HepG2 (cell line): Measurements from ENCODE around the gene SIGLEC9. TPM values are rescaled to one million over a fixed set of nuclear protein-coding genes. Genes with fewer than 3 reads are reported as not detected.

ENCODE experiments used
- ATAC-seq: fragments of 200-7000 bp; cut with Tn5 transposase; 3 replicates; pipeline ENCODE4 v1.9.1; 2020; ENCODE audit warnings: mild to moderate bottlenecking, moderate library complexity
- BruUV-seq: library from RNA; stranded (reverse); fragments of 400-500 nt; replicated peaks from 2 replicates; lab custom pipeline; 2021; lab: Mats Ljungman, UMichigan
- CTCF ChIA-PET: fragments of 300-600 bp; formaldehyde crosslinking; extraction: SDS; loops from one replicate; lab custom pipeline; 2021; ENCODE audit warnings: low total read pairs, inconsistent platforms, low intra/inter-chr PET ratio; lab: Yijun Ruan, JAX
- POLR2A ChIA-PET: fragments of 350-600 bp; sonication (Branson Sonifier 250); formaldehyde crosslinking; loops from one replicate; lab custom pipeline; 2020; ENCODE audit warnings: antibody characterized with exemption, inconsistent platforms; lab: Yijun Ruan, JAX
- DNase-seq: peaks from one replicate; pipeline ENCODE4 v3.0.0-alpha.2; 2015; ENCODE audit warnings: low spot score
- FAIRE-seq: peaks from 3 replicates; lab custom pipeline; 2011; peaks lifted over from hg19 to GRCh38; lab: Jason Lieb, UNC
- H2AFZ ChIP-seq: one replicate; pipeline ENCODE4 v1.6.1; 2011; ENCODE audit warnings: low read length, inconsistent platforms
- H3K27ac ChIP-seq: fragments of 300-600 bp; 3 replicates; pipeline ENCODE4 v1.8.0; 2011; ENCODE audit warnings: mixed run types, mild to moderate bottlenecking, mixed read lengths, low read length, inconsistent platforms; ENCODE audit not compliant: insufficient read depth; ENCODE audit errors: extremely low read length
- H3K27me3 ChIP-seq, 2 experiments: fragments of 200-600 bp in 1 of 2; 2 replicates in 1 of 2; 3 replicates in 1 of 2; pipeline versions ENCODE4 v1.6.0 to v1.8.0; 2011; ENCODE audit warnings: low read length in 2 of 2, mild to moderate bottlenecking in 2 of 2, moderate library complexity in 2 of 2, inconsistent platforms in 1 of 2; ENCODE audit not compliant: insufficient read depth in 2 of 2, control insufficient read depth in 1 of 2
- H3K36me3 ChIP-seq, 2 experiments: fragments of 200-600 bp in 1 of 2; replicated peaks in 1 of 2; 2 replicates in 1 of 2; 3 replicates in 1 of 2; pipeline versions ENCODE4 v1.5.1 to v1.8.0; 2011; ENCODE audit warnings: low read length in 2 of 2, inconsistent platforms in 1 of 2; ENCODE audit not compliant: insufficient read depth in 2 of 2, control insufficient read depth in 1 of 2
- H3K4me1 ChIP-seq: 2 replicates; pipeline ENCODE4 v1.5.1; 2012; ENCODE audit warnings: low read length, inconsistent platforms; ENCODE audit not compliant: insufficient read depth
- H3K4me2 ChIP-seq: 2 replicates; pipeline ENCODE4 v1.6.0; 2011; ENCODE audit warnings: low read depth, low read length, inconsistent platforms
- H3K4me3 ChIP-seq, 3 experiments: fragments of 200-600 bp in 1 of 3; sonication (generic), shearing (Covaris generic) in 1 of 3; replicated peaks in 1 of 3; 2 replicates each; pipeline ENCODE4 v1.5.1; 2011 to 2016; ENCODE audit warnings: low read length in 3 of 3, inconsistent platforms in 2 of 3, low read depth in 2 of 3, mild to moderate bottlenecking in 2 of 3, control low read depth in 1 of 3, mixed read lengths in 1 of 3; ENCODE audit not compliant: insufficient read depth in 1 of 3
- H3K79me2 ChIP-seq: one replicate; pipeline ENCODE4 v1.6.1; 2011; ENCODE audit warnings: low read length, inconsistent platforms; ENCODE audit not compliant: insufficient read depth
- H3K9ac ChIP-seq: 2 replicates; pipeline ENCODE4 v1.6.0; 2011; ENCODE audit warnings: mild to moderate bottlenecking, low read depth, low read length, inconsistent platforms; ENCODE audit not compliant: insufficient read depth
- H3K9me3 ChIP-seq: 2 replicates; pipeline ENCODE4 v1.5.1; 2012; ENCODE audit warnings: mild to moderate bottlenecking, low read length
- H4K20me1 ChIP-seq: 2 replicates; pipeline ENCODE4 v1.6.0; 2011; ENCODE audit warnings: inconsistent platforms, mild to moderate bottlenecking, low read length, moderate library complexity; ENCODE audit not compliant: insufficient read depth
- ARNTL ChIP-seq: sonication (generic); formaldehyde crosslinking; IDR thresholded peaks from 2 replicates; pipeline ENCODE4 v1.4.0; 2020; ENCODE audit warnings: mild to moderate bottlenecking, missing genetic modification reagents
- FOXA3 ChIP-seq: IDR thresholded peaks from 2 replicates; pipeline ENCODE4 v1.6.1; 2016; ENCODE audit warnings: missing genetic modification reagents, missing compliant biosample characterization
- MED1 ChIP-seq: sonication (generic); formaldehyde crosslinking; IDR thresholded peaks from 2 replicates; pipeline ENCODE4 v1.4.0; 2020; ENCODE audit warnings: missing genetic modification reagents
- NAIF1 ChIP-seq: sonication (generic); formaldehyde crosslinking; IDR thresholded peaks from 2 replicates; pipeline ENCODE4 v1.5.0; 2020; ENCODE audit warnings: mild to moderate bottlenecking, missing genetic modification reagents, borderline replicate concordance
- NR2F6 ChIP-seq, 2 experiments: IDR thresholded peaks; 2 replicates each; pipeline ENCODE4 v1.6.1; 2016; ENCODE audit warnings: antibody characterized with exemption in 1 of 2, mild to moderate bottlenecking in 1 of 2
- POGZ ChIP-seq: sonication (generic); formaldehyde crosslinking; IDR thresholded peaks from 2 replicates; pipeline ENCODE4 v1.4.0; 2020; ENCODE audit warnings: mild to moderate bottlenecking, missing genetic modification reagents
- SKI ChIP-seq: fragments of 450-650 bp; IDR thresholded peaks from one replicate; pipeline ENCODE4 v1.6.1; 2018; ENCODE audit warnings: mild to moderate bottlenecking; ENCODE audit not compliant: partially characterized antibody
- ZBTB20 ChIP-seq: sonication (generic); formaldehyde crosslinking; IDR thresholded peaks from 2 replicates; pipeline ENCODE4 v1.8.1; 2023; ENCODE audit warnings: missing genetic modification reagents, low read depth, mild to moderate bottlenecking, borderline replicate concordance
- ZNF33A ChIP-seq: sonication (generic); formaldehyde crosslinking; IDR thresholded peaks from 2 replicates; pipeline ENCODE4 v1.5.1; 2020; ENCODE audit warnings: missing genetic modification reagents, mild to moderate bottlenecking, moderate library complexity, borderline replicate concordance
- ZNF775 ChIP-seq: sonication (generic); formaldehyde crosslinking; IDR thresholded peaks from 2 replicates; pipeline ENCODE4 v1.4.0; 2020; ENCODE audit warnings: missing genetic modification reagents, mild to moderate bottlenecking, moderate library complexity, borderline replicate concordance
- ZNF780A ChIP-seq: sonication (generic); formaldehyde crosslinking; IDR thresholded peaks from 2 replicates; pipeline ENCODE4 v1.8.0; 2022; ENCODE audit warnings: mild to moderate bottlenecking, missing genetic modification reagents, moderate library complexity
- WGBS: methylation state at CpG from one replicate; pipeline ENCODE4 v1.1.6; 2017; ENCODE audit warnings: low lambda C conversion rate; 5-methylcytosine and 5-hydroxymethylcytosine counted together
- in situ Hi-C: cut with HindIII; loops from 2 replicates; pipeline ENCODE4 v1.10.0; 2017; ENCODE audit warnings: low pct_unique_long_range_greater_than_20kb; ENCODE audit not compliant: extremely low pct_ligation_motif_present
- intact Hi-C: fragments of 100-400 bp; cut with micrococcal nuclease; formaldehyde crosslinking; loops from one replicate; pipeline ENCODE4 v1.10.0; 2022; ENCODE audit not compliant: unreplicated experiment
- polyA plus RNA-seq, 8 experiments: library from polyadenylated mRNA; depleted of rRNA in 3 of 8; stranded (reverse) in 7 of 8; unstranded in 1 of 8; fragments of >200 nt; fragmentation: Illumina TruSeq in 4 of 8; extraction: Trizol in 4 of 8; gene quantifications; 2 replicates each; pipeline versions ENCODE4 v1.2.1 to v1.2.3, GENCODE V29; 2011 to 2016; ENCODE audit warnings: low read depth in 4 of 8, missing spikeins in 1 of 8, mixed read lengths in 1 of 8; ENCODE audit not compliant: insufficient read depth in 1 of 8
- total RNA-seq, 5 experiments: library from RNA; depleted of rRNA; stranded (reverse); fragments of >200 nt; fragmentation: Illumina TruSeq; extraction: Trizol; gene quantifications; 2 replicates each; pipeline ENCODE4 v1.2.3, GENCODE V29; 2016; ENCODE audit warnings: low read depth in 1 of 5
- TF ChIP-seq, protein P1 (sequence below): sonication (generic); formaldehyde crosslinking; IDR thresholded peaks from 2 replicates; pipeline ENCODE4 v1.4.0; 2020; ENCODE audit warnings: missing genetic modification reagents
- TF ChIP-seq, protein P2 (sequence below): IDR thresholded peaks from 2 replicates; pipeline ENCODE4 v1.6.1; 2016
- TF ChIP-seq, protein P3 (sequence below): sonication (generic); formaldehyde crosslinking; IDR thresholded peaks from 2 replicates; pipeline ENCODE4 v1.8.0; 2022; ENCODE audit warnings: missing genetic modification reagents, mild to moderate bottlenecking, borderline replicate concordance
- TF ChIP-seq, protein P4 (sequence below): sonication (generic); formaldehyde crosslinking; IDR thresholded peaks from 2 replicates; pipeline ENCODE4 v1.4.0; 2020; ENCODE audit warnings: missing genetic modification reagents
- TF ChIP-seq, protein P5 (sequence below): sonication (generic); formaldehyde crosslinking; IDR thresholded peaks from 2 replicates; pipeline ENCODE4; 2020; ENCODE audit warnings: missing genetic modification reagents, mild to moderate bottlenecking, borderline replicate concordance

The SIGLEC9 gene
- total and polyA plus RNA-seq, 2 of the 13 experiments (the other 11 are each of a cell fraction or from before 2014, with no cell fraction given), result not detected

DNA sequence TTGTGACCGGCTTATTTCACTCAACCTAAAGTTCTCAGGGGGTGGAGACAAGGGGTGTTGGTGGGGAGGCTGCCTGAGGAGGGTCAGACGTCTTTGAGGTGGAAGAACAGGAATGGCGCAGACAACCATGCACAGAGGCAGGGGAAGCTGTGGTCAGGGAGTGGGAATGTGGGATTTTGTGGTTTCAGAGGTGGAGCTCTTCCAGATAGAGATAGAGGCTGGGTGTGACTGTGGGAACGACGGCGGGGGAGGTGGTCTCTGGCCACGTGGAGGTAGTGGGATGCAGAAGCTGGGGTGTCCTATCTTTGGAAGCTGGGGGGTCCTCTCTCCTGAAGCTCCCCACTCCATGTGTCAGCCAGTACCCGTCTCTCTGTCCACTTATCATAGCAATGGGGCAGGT, 34.2 kb upstream of the SIGLEC9 start:
- H3K9ac ChIP-seq, result no peak overlapping the region
- no peaks in the 10 kb centered on the region for H4K20me1 ChIP-seq
- WGBS, result 25% methylated on average over 8 of the region's 8 CpGs
- no peak overlapping the region for H3K4me3 ChIP-seq
- in situ Hi-C loops (loop anchor here (5.0 to 25.0 kb wide), 2 partner anchors 73 to 153 kb away; partner anchors contain the start of gene KLK10), intact Hi-C loops (no loop called here)
- POLR2A ChIA-PET, result no interaction called here
- no peak for TF ChIP-seq ZNF780A (CRISPR knock-in tag)
- TF ChIP-seq, protein P1, sequence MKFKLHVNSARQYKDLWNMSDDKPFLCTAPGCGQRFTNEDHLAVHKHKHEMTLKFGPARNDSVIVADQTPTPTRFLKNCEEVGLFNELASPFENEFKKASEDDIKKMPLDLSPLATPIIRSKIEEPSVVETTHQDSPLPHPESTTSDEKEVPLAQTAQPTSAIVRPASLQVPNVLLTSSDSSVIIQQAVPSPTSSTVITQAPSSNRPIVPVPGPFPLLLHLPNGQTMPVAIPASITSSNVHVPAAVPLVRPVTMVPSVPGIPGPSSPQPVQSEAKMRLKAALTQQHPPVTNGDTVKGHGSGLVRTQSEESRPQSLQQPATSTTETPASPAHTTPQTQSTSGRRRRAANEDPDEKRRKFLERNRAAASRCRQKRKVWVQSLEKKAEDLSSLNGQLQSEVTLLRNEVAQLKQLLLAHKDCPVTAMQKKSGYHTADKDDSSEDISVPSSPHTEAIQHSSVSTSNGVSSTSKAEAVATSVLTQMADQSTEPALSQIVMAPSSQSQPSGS, result no peak
- no peak for TF ChIP-seq ZBTB20 (CRISPR knock-in tag)
- no peak for TF ChIP-seq POGZ (CRISPR knock-in tag)
- TF ChIP-seq, protein P2, sequence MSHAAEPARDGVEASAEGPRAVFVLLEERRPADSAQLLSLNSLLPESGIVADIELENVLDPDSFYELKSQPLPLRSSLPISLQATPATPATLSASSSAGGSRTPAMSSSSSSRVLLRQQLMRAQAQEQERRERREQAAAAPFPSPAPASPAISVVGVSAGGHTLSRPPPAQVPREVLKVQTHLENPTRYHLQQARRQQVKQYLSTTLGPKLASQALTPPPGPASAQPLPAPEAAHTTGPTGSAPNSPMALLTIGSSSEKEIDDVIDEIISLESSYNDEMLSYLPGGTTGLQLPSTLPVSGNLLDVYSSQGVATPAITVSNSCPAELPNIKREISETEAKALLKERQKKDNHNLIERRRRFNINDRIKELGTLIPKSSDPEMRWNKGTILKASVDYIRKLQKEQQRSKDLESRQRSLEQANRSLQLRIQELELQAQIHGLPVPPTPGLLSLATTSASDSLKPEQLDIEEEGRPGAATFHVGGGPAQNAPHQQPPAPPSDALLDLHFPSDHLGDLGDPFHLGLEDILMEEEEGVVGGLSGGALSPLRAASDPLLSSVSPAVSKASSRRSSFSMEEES (CRISPR knock-in tag), result no peak
- TF ChIP-seq, protein P3, sequence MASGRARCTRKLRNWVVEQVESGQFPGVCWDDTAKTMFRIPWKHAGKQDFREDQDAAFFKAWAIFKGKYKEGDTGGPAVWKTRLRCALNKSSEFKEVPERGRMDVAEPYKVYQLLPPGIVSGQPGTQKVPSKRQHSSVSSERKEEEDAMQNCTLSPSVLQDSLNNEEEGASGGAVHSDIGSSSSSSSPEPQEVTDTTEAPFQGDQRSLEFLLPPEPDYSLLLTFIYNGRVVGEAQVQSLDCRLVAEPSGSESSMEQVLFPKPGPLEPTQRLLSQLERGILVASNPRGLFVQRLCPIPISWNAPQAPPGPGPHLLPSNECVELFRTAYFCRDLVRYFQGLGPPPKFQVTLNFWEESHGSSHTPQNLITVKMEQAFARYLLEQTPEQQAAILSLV (CRISPR knock-in tag), result no peak
- TF ChIP-seq NAIF1 (CRISPR knock-in tag), result no peak
- TF ChIP-seq FOXA3 (CRISPR knock-in tag), result no peak
- TF ChIP-seq, protein P4, sequence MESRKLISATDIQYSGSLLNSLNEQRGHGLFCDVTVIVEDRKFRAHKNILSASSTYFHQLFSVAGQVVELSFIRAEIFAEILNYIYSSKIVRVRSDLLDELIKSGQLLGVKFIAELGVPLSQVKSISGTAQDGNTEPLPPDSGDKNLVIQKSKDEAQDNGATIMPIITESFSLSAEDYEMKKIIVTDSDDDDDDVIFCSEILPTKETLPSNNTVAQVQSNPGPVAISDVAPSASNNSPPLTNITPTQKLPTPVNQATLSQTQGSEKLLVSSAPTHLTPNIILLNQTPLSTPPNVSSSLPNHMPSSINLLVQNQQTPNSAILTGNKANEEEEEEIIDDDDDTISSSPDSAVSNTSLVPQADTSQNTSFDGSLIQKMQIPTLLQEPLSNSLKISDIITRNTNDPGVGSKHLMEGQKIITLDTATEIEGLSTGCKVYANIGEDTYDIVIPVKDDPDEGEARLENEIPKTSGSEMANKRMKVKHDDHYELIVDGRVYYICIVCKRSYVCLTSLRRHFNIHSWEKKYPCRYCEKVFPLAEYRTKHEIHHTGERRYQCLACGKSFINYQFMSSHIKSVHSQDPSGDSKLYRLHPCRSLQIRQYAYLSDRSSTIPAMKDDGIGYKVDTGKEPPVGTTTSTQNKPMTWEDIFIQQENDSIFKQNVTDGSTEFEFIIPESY (CRISPR knock-in tag), result no peak
- TF ChIP-seq NR2F6 (IDR thresholded peaks at IDR 0.05), result no peak
- no peak for TF ChIP-seq NR2F6 (CRISPR knock-in tag; IDR thresholded peaks at IDR 0.05)
- TF ChIP-seq, protein P5, sequence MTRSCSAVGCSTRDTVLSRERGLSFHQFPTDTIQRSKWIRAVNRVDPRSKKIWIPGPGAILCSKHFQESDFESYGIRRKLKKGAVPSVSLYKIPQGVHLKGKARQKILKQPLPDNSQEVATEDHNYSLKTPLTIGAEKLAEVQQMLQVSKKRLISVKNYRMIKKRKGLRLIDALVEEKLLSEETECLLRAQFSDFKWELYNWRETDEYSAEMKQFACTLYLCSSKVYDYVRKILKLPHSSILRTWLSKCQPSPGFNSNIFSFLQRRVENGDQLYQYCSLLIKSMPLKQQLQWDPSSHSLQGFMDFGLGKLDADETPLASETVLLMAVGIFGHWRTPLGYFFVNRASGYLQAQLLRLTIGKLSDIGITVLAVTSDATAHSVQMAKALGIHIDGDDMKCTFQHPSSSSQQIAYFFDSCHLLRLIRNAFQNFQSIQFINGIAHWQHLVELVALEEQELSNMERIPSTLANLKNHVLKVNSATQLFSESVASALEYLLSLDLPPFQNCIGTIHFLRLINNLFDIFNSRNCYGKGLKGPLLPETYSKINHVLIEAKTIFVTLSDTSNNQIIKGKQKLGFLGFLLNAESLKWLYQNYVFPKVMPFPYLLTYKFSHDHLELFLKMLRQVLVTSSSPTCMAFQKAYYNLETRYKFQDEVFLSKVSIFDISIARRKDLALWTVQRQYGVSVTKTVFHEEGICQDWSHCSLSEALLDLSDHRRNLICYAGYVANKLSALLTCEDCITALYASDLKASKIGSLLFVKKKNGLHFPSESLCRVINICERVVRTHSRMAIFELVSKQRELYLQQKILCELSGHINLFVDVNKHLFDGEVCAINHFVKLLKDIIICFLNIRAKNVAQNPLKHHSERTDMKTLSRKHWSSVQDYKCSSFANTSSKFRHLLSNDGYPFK, result no peak
- no peak for TF ChIP-seq ARNTL
- TF ChIP-seq MED1 (CRISPR knock-in tag), result no peak
- no peak for TF ChIP-seq SKI
- no peak for TF ChIP-seq ZNF775 (CRISPR knock-in tag)
- no peak for TF ChIP-seq ZNF33A (CRISPR knock-in tag)
- H3K27ac ChIP-seq, result no peak overlapping the region
- no peak for ATAC-seq
- peaks cover 17% of the 10 kb centered on the region for H3K4me1 ChIP-seq
- no peak overlapping the region for H3K4me2 ChIP-seq
- H3K9me3 ChIP-seq, result no peaks in the 10 kb centered on the region
- H2AFZ ChIP-seq, result no peak overlapping the region
- BruUV-seq, result no TSS peak
- no peak for FAIRE-seq
- no peaks in the 10 kb centered on the region for H3K79me2 ChIP-seq
- DNase-seq, result no peak
- H3K27me3 ChIP-seq, result peaks cover under 1 to 1% of the 10 kb centered on the region in 2 experiments; a peak in 3 of 5 replicates
- CTCF ChIA-PET, result no interaction called here
- no peaks in the 10 kb centered on the region for H3K36me3 ChIP-seq
